ENCODE results near the gene ZBTB39. TPM values are rescaled to one million over a fixed set of nuclear protein-coding genes. Genes with fewer than 3 reads are reported as not detected.
"Not testable (repeated sequence)": the region's sequence is repeated elsewhere in the genome, so short reads cannot be mapped to it uniquely, and the experiment has no call there.

The ZBTB39 gene, protein sequence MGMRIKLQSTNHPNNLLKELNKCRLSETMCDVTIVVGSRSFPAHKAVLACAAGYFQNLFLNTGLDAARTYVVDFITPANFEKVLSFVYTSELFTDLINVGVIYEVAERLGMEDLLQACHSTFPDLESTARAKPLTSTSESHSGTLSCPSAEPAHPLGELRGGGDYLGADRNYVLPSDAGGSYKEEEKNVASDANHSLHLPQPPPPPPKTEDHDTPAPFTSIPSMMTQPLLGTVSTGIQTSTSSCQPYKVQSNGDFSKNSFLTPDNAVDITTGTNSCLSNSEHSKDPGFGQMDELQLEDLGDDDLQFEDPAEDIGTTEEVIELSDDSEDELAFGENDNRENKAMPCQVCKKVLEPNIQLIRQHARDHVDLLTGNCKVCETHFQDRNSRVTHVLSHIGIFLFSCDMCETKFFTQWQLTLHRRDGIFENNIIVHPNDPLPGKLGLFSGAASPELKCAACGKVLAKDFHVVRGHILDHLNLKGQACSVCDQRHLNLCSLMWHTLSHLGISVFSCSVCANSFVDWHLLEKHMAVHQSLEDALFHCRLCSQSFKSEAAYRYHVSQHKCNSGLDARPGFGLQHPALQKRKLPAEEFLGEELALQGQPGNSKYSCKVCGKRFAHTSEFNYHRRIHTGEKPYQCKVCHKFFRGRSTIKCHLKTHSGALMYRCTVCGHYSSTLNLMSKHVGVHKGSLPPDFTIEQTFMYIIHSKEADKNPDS
- 3.1 and 3.3 TPM in 2 replicates for total RNA-seq (2014; rRNA removed; shearing (Covaris generic); ENCODE audit: low replicate concordance)

DNA sequence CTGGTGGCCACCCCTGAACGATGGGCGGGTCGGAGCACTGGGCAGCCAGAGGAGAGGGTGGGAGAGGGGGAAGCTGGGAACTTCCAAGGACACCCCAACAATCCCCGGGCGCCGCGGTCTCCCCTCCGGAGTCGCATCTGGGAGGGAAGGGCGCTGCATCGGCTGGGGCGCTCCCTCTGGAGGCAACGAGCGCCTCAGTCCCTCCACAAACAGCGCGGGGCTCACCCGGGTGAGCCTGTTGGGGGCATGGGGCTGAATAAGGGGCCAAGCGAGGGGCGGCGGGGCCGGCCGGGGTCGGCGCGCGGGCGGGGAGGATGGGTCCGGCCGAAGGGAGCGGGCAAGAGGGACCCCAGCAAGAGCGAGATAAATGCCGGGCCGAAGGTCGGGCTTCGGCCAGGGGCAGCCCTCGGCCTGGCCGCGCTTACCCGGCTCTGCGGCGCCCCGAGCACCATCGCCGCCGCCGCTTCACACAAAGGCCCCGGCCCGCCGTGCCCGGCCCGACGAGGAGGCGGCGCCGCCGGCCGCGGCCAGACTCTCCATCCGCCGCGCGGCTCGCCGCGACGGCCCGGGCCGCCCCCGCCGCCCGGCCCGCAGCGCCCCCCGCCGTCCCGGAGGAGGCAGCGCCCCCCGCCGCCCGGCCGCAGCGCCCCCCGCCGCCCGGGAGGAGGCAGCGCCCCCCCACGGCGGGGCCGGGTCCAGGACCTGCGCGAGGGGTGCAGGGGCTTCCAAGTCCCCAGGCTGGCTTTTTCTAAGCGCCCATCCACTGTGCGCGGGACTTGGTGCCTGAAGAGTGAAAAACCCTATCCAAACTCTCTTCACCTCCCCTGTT, at the start of gene ZBTB39:
Gene ZBTB39 (minus strand): TSS at position 567 of the 829 bp plus-strand sequence. CDS start 1,629 bp downstream, outside the sequence.
- peak within 1 kb of the TSS; percentile 77 for H3K4me3 ChIP-seq
- DNase-seq, result peak; percentile 69
- peaks cover 35% of the 10 kb centered on the region for H3K36me3 ChIP-seq
- H3K9me3 ChIP-seq, result no peaks in the 10 kb centered on the region
- H3K27me3 ChIP-seq, result no peaks in the 10 kb centered on the region

DNA sequence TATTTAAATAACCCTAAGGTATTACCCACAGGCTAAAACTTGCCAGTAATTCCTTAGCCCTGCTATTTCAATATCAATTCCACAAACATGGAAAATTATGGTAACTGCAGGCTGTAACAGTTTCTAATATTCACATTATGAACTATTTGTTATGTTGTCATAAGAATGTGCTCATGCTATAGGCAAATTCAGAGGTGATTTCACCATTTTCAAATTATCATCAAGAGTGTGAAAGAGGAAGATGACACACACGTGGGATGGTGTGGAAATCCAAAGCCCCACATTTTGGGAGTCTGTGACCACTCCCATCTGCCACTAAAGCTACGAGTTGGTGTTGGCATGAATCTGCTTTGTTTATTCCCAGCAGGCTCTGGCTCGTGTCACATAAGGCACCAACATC, 49.5 kb upstream of the ZBTB39 start:
- Histone ChIP-seq H3K27me3 (no peaks in the 10 kb centered on the region), H3K4me3 (no peak overlapping the region), H3K9me3 (no peaks in the 10 kb centered on the region), H3K36me3 (peaks cover 54% of the 10 kb centered on the region)
- no peak for DNase-seq

DNA sequence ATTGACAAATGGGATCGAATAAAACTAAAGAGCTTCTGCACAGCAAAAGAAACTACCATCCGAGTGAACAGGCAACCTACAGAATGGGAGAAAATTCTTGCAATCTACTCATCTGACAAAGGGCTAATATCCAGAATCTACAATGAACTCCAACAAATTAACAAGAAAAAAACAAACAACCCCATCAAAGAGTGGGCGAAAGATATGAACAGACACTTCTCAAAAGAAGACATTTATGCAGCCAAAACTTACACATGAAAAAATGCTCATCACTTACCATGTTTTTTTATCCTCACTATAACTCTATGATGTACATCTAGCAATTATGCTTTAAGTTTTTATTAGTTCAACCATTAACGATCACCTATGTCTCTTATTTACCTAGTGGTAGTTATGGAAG, 47.6 kb upstream of the ZBTB39 start:
- H3K27me3 ChIP-seq, H3K9me3 ChIP-seq, H3K4me3 ChIP-seq, DNase-seq: not testable (repeated sequence)
- peaks cover 34% of the 10 kb centered on the region for H3K36me3 ChIP-seq

DNA sequence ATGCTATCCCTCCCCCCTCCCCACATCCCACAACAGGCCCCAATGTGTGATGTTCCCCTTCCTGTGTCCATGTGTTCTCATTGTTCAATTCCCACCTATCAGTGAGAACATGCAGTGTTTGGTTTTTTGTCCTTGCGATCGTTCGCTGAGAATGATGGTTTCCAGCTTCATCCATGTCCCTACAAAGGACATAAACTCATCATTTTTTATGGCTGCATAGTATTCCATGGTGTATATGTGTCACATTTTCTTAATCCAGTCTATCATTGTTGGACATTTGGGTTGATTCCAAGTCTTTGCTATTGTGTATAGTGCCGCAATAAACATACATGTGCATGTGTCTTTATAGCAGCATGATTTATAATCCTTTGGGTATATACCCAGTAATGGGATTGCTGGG, 46.8 kb upstream of the ZBTB39 start:
- H3K36me3 ChIP-seq, result peaks cover 27% of the 10 kb centered on the region
- DNase-seq, H3K27me3 ChIP-seq, H3K4me3 ChIP-seq, H3K9me3 ChIP-seq: not testable (repeated sequence)

DNA sequence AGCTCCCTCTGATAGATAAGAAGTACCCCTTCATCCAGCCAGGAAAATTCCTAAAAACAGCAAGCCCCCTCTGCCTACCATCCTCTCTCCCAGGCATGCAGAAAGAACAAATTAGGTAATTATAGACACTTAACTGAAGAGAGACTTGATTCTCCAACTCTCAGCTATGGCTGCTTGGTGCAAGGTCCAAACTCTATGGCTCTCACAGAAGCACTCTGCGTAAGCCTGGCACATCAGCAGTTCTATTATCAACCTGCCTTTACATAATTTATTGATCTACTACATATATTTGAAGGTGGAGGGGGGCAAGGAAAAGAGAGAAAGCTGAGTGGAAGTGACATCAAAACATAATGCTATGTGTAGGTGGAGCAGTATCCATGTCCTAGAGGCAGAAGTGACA, 44.7 kb upstream of the ZBTB39 start:
- H3K36me3 ChIP-seq, result peaks cover 8% of the 10 kb centered on the region
- no peaks in the 10 kb centered on the region for H3K27me3 ChIP-seq
- DNase-seq, result no peak
- H3K9me3 ChIP-seq, result no peaks in the 10 kb centered on the region
- no peak overlapping the region for H3K4me3 ChIP-seq

DNA sequence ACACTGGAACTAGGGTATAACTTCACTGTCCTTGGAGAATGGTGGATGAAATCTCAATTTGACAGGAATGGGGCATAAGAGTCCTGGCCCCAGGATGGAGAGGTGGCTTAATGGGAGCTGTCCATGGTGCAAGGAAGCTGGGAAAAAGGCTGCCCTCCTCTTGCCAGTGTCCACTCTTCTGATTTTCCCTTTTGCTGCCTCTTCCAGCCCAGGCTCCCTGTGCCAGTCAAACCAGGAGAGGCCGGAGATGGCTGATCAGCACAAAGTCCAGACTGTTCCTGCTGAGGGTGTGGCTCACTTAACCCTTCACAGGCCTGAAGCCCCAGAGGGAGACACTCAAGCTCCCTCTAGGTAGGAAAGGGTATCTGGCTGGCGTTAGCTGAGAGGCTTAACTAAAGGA, 43.5 kb upstream of the ZBTB39 start, which contains the start of gene MYO1A:
Gene MYO1A (minus strand): TSS at position 240 of the 400 bp plus-strand sequence. CDS start 1,806 bp downstream, outside the sequence.
- Histone ChIP-seq H3K36me3 (no peaks in the 10 kb centered on the region; the same call in none of the 2 replicates), H3K4me3 (no peak within 1 kb of the TSS), H3K9me3 (no peaks in the 10 kb centered on the region), H3K27me3 (no peaks in the 10 kb centered on the region)
- DNase-seq, result no peak

DNA sequence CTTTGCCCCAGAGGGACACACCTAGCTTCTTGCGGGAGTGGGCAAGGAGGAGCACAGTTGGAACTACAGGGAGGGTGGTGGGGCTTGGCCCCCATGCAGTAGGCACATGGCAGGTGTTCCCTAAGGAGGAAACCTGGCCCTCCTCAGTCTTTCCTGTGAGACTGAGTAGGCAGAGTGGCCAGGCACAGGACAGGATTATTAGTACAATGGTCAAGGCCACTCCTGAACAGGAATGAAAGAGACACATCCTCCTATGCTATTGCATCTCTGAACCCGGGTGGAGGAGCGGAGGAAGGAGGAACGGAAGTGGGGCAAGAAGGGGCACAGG, 42.7 kb upstream of the ZBTB39 start:
- Histone ChIP-seq H3K9me3 (no peaks in the 10 kb centered on the region), H3K36me3 (no peaks in the 10 kb centered on the region; the same call in 1 of the 2 replicates), H3K27me3 (no peaks in the 10 kb centered on the region), H3K4me3 (no peak overlapping the region)
- no peak for DNase-seq

DNA sequence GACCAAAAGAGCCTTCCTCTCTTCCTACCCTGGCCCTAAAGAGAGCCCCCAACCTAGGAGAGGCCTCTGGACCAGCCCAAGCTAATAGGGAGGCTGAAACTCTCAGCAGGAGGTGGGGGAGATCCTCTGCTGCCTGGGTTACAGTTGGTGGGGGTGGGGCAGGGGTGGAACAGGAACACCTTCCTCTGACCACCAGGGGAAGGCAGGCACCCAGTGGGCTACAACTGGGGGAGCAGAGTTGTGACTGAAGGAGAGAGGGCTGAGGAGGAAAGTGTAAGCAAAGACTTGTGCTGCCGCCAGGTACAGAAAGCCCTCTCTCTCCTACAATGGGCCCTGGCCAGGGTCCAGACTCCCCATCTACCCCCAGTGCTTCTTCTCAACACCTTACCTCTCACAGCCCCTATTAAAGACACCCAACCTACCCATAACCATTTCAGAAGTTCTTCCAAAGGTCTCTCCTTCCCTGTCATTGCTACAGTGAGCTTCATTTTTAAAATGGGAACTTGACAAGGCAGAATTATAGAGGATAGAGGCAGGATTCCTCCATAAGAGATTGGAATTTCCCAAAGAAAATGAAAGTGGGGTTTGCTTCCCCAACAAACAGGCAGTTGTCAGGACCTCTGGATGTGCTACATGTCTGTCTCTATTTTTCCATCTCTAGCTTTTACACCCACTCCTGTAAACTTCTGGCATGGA, 42.2 kb upstream of the ZBTB39 start:
- H3K36me3 ChIP-seq, result no peaks in the 10 kb centered on the region
- no peaks in the 10 kb centered on the region for H3K27me3 ChIP-seq
- H3K9me3 ChIP-seq, result no peaks in the 10 kb centered on the region
- no peak overlapping the region for H3K4me3 ChIP-seq
- no peak for DNase-seq

DNA sequence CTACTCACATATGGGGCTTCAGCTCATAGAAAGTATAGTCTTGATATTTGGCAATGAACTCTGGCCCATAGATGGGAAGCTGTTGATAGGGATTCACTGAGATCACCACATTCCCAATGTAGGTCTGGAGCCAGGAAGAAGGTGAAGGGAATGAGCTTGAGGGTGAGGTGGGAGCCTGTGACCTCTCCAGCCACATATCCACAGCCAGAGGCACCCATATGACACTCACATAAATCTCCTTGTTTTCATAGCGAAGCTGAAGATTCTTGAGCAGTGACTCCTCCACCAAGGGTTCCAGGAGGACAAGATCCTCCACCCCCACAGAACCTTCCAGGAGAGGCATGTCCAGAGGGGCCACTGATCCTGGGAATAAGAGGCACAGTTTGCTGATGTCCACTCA, 41.6 kb upstream of the ZBTB39 start:
- no peaks in the 10 kb centered on the region for H3K9me3 ChIP-seq
- no peaks in the 10 kb centered on the region for H3K36me3 ChIP-seq
- DNase-seq, result no peak

DNA sequence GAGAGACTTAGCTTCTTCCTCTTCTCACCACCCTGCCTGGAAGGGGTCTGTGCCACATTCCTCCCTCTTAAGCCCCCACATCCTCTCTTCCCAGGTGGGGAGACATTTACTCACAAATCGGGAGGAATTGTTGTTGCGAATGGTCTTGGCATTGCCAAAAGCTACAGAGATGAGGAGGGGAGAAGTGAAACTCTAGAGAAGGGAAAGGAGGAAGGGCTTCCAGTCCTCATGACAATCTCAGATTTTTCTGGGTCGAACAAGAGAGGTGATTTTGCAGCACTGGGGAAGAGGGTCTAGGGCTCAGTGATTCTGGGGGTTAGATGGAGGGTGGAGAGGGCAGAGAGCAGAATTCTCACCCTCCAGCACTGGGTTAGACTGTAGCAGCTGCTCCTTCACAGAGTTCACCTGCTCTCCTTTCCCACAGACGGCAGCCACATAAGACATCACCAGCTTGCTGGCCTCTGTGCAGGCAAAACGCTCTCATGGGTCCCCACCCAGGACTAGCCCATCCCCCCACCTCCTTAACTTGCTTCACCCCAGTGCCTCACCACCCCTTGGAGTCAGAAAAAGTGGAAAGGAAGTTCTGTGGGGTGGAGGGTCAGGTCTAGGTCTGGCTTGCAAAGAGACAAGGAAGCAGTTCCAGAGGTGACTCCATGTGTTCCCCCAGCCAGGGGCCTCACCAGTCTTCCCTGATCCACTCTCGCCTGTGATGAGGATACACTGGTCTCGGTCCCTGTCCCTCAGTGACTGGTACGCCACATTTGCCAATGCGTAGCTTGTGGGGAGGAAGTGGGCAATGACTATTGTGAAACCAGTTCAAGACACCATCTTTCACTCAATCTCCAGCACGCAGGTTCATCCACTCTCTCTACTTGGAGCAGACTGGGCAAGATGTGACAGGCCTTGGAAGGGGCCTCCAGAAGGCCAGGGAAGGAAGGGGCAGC, 40.9 kb upstream of the ZBTB39 start:
- Histone ChIP-seq H3K36me3 (no peaks in the 10 kb centered on the region), H3K27me3 (no peaks in the 10 kb centered on the region), H3K9me3 (no peaks in the 10 kb centered on the region), H3K4me3 (no peak overlapping the region)
- DNase-seq, result no peak

More for the DNA sequence above, 41.6 kb upstream of the ZBTB39 start:
- Histone ChIP-seq H3K4me3 (no peak overlapping the region), H3K27me3 (no peaks in the 10 kb centered on the region)

DNA sequence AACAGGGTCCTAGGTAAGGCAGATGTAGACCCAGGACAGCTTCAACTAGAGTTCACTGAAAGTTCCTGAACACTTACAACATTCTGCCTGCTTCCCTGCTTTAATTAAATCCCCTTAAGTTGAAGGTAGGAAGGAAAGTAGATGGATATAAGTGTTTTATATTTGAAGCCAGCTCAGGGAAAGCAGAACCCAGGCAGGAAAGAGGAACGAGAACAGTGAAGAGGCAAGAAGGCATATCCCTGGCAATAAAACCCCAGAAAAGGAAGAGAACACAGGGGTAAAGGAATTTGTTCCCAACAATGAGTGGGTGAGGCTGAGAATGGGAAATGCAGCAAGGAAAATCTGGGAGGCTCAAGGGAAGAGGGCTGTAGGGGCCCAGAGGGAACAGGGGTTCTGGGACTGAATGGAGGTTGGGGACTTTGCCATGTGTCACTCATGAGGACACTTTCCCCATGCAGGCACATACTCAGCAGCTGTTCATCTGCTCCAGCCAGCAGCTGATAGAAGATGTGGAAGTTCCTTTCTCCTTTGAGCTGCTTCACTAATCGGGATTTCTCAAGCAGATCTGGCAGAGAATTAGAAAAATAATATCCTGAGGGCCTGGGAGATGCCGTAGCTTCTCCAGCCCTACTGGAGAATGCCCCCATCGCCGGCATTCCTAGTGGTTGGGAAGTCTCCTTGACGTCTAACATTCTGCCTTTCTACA, 39.9 kb upstream of the ZBTB39 start:
- Histone ChIP-seq H3K9me3 (no peaks in the 10 kb centered on the region), H3K4me3 (no peak overlapping the region), H3K27me3 (no peaks in the 10 kb centered on the region), H3K36me3 (no peaks in the 10 kb centered on the region)
- no peak for DNase-seq

DNA sequence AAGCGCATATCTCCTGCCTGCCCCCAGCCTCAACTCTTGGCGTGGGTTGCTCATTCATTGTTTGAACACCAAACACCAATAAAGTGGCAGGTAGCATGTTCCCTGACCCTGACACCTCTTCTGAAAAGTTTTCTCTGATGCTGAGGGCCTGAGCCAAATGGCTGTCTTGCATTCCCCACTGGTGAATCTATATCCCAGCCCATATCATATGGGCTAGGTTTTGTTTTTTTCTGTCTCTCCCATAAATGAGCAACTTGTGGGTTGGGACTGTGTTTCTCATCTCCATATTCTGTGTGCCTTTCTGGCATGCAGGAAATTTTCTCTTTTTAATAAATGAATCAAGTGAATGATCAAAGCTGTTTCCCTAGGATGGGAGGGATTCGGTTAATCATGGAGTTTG, 38.5 kb upstream of the ZBTB39 start:
- Histone ChIP-seq H3K27me3 (no peaks in the 10 kb centered on the region), H3K4me3 (no peak overlapping the region), H3K9me3 (no peaks in the 10 kb centered on the region), H3K36me3 (no peaks in the 10 kb centered on the region)
- DNase-seq, result no peak

DNA sequence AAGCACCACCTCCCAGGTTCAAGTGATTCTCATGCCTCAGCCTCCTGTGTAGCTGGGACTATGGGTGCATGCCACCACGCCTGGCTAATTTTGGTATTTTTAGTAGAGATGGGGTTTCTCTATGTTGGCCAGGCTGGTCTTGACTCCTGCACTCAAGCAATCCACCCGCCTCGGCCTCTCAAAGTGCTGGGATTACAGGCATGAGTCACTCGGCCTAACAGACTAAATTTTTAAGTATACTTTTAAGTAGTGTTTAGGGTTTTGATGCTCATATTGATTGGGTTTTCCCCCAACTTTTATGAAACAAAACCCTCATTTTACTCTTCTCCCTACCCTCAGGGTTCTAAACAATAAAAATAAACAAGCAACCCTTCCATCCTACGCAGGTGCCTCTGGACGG, 38.1 kb upstream of the ZBTB39 start:
- Histone ChIP-seq H3K36me3 (no peaks in the 10 kb centered on the region), H3K9me3 (no peaks in the 10 kb centered on the region), H3K4me3 (no peak overlapping the region), H3K27me3 (no peaks in the 10 kb centered on the region)
- peak; percentile 12 for DNase-seq

DNA sequence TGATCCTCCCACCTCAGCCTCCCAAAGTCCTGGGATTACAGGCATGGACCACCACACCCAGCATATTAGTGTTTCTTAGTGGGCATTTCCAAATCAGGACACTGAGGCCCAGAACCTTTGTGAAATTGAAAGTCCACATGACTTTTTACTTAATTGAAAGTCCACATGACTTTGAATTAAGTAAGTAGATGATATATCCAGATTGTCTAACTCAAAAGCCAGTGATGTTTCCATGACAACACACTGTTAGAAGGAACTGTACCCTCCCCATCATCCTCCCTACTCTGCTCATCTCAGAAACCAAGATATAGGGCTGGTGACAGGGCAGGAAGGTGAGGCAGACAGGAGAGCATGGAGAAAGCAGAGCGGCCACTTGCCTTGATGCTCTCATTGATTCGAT, 36.3 kb upstream of the ZBTB39 start:
- H3K36me3 ChIP-seq, result no peaks in the 10 kb centered on the region
- H3K9me3 ChIP-seq, result no peaks in the 10 kb centered on the region
- H3K4me3 ChIP-seq, result no peak overlapping the region
- DNase-seq, result no peak
- H3K27me3 ChIP-seq, result no peaks in the 10 kb centered on the region

DNA sequence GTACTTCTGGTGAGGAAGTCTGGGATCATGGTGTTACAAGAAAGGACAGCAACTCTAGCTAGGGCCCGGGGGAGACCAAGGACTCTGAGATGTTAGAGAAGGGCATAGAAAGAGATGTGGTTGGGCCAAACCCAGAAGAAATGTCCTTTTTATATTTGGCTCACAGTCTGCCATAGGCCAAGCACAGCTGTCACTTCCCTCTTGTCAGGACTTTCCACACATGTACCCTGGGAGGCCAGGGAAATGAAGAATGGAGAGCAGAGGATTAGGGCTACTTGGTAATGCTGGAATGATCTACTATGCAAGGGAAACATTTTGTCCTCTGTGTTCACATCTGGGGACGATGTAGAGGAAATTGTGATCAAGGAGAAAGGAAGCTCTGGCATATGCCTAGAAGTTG, 34.4 kb upstream of the ZBTB39 start:
- Histone ChIP-seq H3K27me3 (no peaks in the 10 kb centered on the region), H3K9me3 (no peaks in the 10 kb centered on the region), H3K36me3 (no peaks in the 10 kb centered on the region), H3K4me3 (no peak overlapping the region)
- DNase-seq, result no peak

Measured in MG63 (cell line).